GM21825 (cell line): ENCODE data around the gene FAHD2A.
"Not testable (repeated sequence)": the region's sequence is repeated elsewhere in the genome, so short reads cannot be mapped to it uniquely, and the experiment has no call there.

Source experiments
- ATAC-seq: cut with Tn5 transposase; IDR thresholded peaks from one replicate; pipeline ENCODE4 v1.9.1; 2021; ENCODE audit warnings: mild to moderate bottlenecking, moderate library complexity; ENCODE audit not compliant: unreplicated experiment

Gene FAHD2A

GRCh38 chr2:95402370-95403203 is at the start of gene FAHD2A:
Gene FAHD2A, plus strand, starts transcription at chr2:95402708. Its CDS starts 2,851 bp downstream, at chr2:95405559.
- ATAC-seq, result peak; percentile 92

GRCh38 chr2:95353055-95353575 is 49.4 kb upstream of the FAHD2A start:
- no peak for ATAC-seq

GRCh38 chr2:95353613-95354468 is 48.7 kb upstream of the FAHD2A start:
- ATAC-seq, result no peak

- no peak for ATAC-seq
These were observed 48.0 kb upstream of the FAHD2A start for GRCh38 chr2:95354469-95354901.

- ATAC-seq, result no peak
These were observed 47.6 kb upstream of the FAHD2A start for GRCh38 chr2:95354925-95355324.

- ATAC-seq, result not testable (repeated sequence)
These were observed 47.0 kb upstream of the FAHD2A start for GRCh38 chr2:95355486-95355885.

GRCh38 chr2:95356821-95357700 is 45.4 kb upstream of the FAHD2A start:
- no peak for ATAC-seq

GRCh38 chr2:95357717-95358280 is 44.7 kb upstream of the FAHD2A start:
- no peak for ATAC-seq

GRCh38 chr2:95359031-95359430 is 43.5 kb upstream of the FAHD2A start:
- no peak for ATAC-seq

GRCh38 chr2:95359501-95359930 is 43.0 kb upstream of the FAHD2A start:
- ATAC-seq, result no peak

- ATAC-seq, result no peak
These were observed 41.1 kb upstream of the FAHD2A start for GRCh38 chr2:95361216-95361980.

- ATAC-seq, result no peak
These were observed 40.0 kb upstream of the FAHD2A start for GRCh38 chr2:95362486-95362885.

- no peak for ATAC-seq
These were observed 36.0 kb upstream of the FAHD2A start for GRCh38 chr2:95366514-95366913.

GRCh38 chr2:95372216-95372829 is 30.2 kb upstream of the FAHD2A start:
- no peak for ATAC-seq

- no peak for ATAC-seq
These were observed 29.7 kb upstream of the FAHD2A start for GRCh38 chr2:95372845-95373244.

- ATAC-seq, result no peak
These were observed 28.5 kb upstream of the FAHD2A start for GRCh38 chr2:95374029-95374428.

GRCh38 chr2:95374451-95374920 is 28.0 kb upstream of the FAHD2A start:
- ATAC-seq, result no peak

GRCh38 chr2:95374921-95375471 is 27.5 kb upstream of the FAHD2A start:
- no peak for ATAC-seq
